CD4-positive, alpha-beta memory T cell (primary cell): Measurements from ENCODE around the gene KCND2. TPM values are rescaled to one million over a fixed set of nuclear protein-coding genes. Genes with fewer than 3 reads are reported as not detected.

Experiments used
- CTCF ChIA-PET: fragments of 350-600 bp; sonication (Branson Sonifier 250); formaldehyde crosslinking; loops from one replicate; lab custom pipeline; 2021; ENCODE audit warnings: inconsistent platforms; ENCODE audit not compliant: partially characterized antibody; lab: Charles Lee
- POLR2A ChIA-PET: fragments of 350-600 bp; sonication (Branson Sonifier 250); formaldehyde crosslinking; loops from one replicate; lab custom pipeline; 2021; ENCODE audit not compliant: partially characterized antibody; lab: Charles Lee
- DNase-seq, 5 donors: peaks; one replicate each; pipeline versions ENCODE4 v3.0.0 to v3.0.0-alpha.2; 2020 to 2022; ENCODE audit warnings: mixed read lengths in 1 of 5
- H3K27ac ChIP-seq: one replicate; pipeline ENCODE4 v1.7.0; 2013; ENCODE audit warnings: low read depth, low read length
- H3K27me3 ChIP-seq: 2 replicates; pipeline ENCODE4 v1.7.0; 2013; ENCODE audit warnings: mild to moderate bottlenecking, low read length, moderate library complexity; ENCODE audit not compliant: insufficient read depth
- H3K36me3 ChIP-seq: 2 replicates; pipeline ENCODE4 v1.7.0; 2013; ENCODE audit warnings: mild to moderate bottlenecking, low read length, moderate library complexity; ENCODE audit not compliant: insufficient read depth
- H3K4me1 ChIP-seq: 2 replicates; pipeline ENCODE4 v1.7.0; 2013; ENCODE audit warnings: mild to moderate bottlenecking, low read length, moderate library complexity; ENCODE audit not compliant: insufficient read depth
- H3K4me3 ChIP-seq, 2 donors: one replicate each; pipeline ENCODE4 v1.7.0; 2013; ENCODE audit warnings: low read length in 2 of 2, mild to moderate bottlenecking in 1 of 2
- H3K9me3 ChIP-seq, 2 donors: one replicate each; pipeline ENCODE4 v1.7.0; 2013; ENCODE audit warnings: low read length in 2 of 2, control low read depth in 1 of 2; ENCODE audit not compliant: control insufficient read depth in 1 of 2
- H3K27ac Mint-ChIP-seq, 7 donors: one replicate each; pipeline ENCODE4 v1.8.0; 2020 to 2021; ENCODE audit warnings: mixed read lengths in 7 of 7, mild to moderate bottlenecking in 6 of 7, inconsistent platforms in 3 of 7, moderate library complexity in 3 of 7
- H3K27me3 Mint-ChIP-seq, 2 donors: one replicate each; pipeline ENCODE4 v1.8.0; 2020 to 2021; ENCODE audit warnings: mixed read lengths in 2 of 2
- H3K36me3 Mint-ChIP-seq, 2 donors: one replicate each; pipeline ENCODE4 v1.8.0; 2020 to 2021; ENCODE audit warnings: mixed read lengths in 2 of 2, inconsistent platforms in 1 of 2, mild to moderate bottlenecking in 1 of 2
- H3K4me1 Mint-ChIP-seq, 4 donors: one replicate each; pipeline ENCODE4 v1.8.0; 2020 to 2021; ENCODE audit warnings: mixed read lengths in 4 of 4, mild to moderate bottlenecking in 1 of 4
- H3K4me3 Mint-ChIP-seq, 8 donors: one replicate each; pipeline ENCODE4 v1.8.0; 2020 to 2021; ENCODE audit warnings: mixed read lengths in 8 of 8, mild to moderate bottlenecking in 7 of 8, moderate library complexity in 6 of 8, inconsistent platforms in 3 of 8
- H3K9me3 Mint-ChIP-seq, 8 donors: one replicate each; pipeline ENCODE4 v1.8.0; 2020 to 2021; ENCODE audit warnings: mixed read lengths in 8 of 8, mild to moderate bottlenecking in 5 of 8, inconsistent platforms in 3 of 8, moderate library complexity in 1 of 8
- intact Hi-C: fragments of 100-400 bp; cut with micrococcal nuclease; formaldehyde crosslinking; loops from one replicate; pipeline ENCODE4 v1.15.1; 2023
- polyA plus RNA-seq, 2 donors: library from polyadenylated mRNA; unstranded; fragments of 300-500 nt; fragmentation: Illumina TruSeq; gene quantifications; one replicate each; pipeline ENCODE4 v1.2.3, GENCODE V29; 2021
- total RNA-seq, 2 experiments: library from RNA; stranded (reverse); gene quantifications; one replicate each; pipeline ENCODE4 v1.2.3, GENCODE V29; 2021

Gene KCND2
- total and polyA plus RNA-seq, 4 experiments from 2014 or later = not detected

DNA sequence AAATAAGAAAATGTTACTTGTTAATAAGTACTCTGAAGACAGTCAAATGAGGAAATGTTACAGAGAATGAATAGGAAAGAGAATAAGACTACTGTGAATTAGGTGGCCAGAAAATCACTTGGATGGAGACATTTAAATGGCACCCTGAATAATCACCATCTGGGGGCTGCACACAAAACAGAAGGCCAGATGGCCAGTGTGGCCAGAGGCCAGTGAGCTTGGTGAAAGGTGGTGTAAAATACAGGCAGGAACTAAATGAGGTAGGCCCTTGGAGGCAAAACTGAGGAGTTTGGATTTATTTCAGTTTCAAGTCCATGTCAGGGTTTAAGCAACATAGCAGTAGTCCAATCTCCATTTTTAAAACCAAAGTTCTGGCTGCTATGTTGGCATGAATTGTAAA is 458.3 kb downstream of the KCND2 start:
- Histone ChIP-seq H3K4me1 (no peaks in the 10 kb centered on the region), H3K4me3 (no peak overlapping the region), H3K36me3 (no peaks in the 10 kb centered on the region), H3K27ac (no peak overlapping the region), H3K9me3 (no peaks in the 10 kb centered on the region), H3K27me3 (no peaks in the 10 kb centered on the region)
- Mint-ChIP-seq H3K36me3 (no peaks in the 10 kb centered on the region), H3K9me3 (no peaks in the 10 kb centered on the region), H3K4me3 (no peak overlapping the region), H3K27ac (no peak overlapping the region), H3K27me3 (no peaks in the 10 kb centered on the region), H3K4me1 (no peaks in the 10 kb centered on the region)
- DNase-seq = no peak
- ChIA-PET POLR2A (no interaction called here), CTCF (no interaction called here)
- intact Hi-C loops = no loop called here

DNA sequence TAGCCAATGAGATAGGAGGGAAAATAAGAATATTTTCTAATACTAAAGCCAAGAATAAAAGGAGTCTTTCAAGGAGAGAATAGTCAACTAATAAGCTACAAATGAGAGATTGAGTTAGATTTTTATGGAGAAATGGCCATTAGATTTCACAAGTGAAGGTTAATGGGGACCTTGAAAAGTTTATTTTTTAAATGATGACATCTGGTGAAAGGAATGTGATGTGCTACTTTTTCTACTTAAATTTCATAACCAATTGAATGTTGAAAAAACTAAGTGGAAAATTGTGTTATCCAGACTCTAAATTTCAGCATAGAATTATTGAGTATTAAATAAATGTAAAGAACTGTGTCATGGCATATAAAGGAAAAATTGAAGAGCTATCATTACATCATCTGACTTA is 459.3 kb downstream of the KCND2 start:
- Mint-ChIP-seq H3K27ac (no peak overlapping the region), H3K4me3 (no peak overlapping the region), H3K27me3 (no peaks in the 10 kb centered on the region), H3K4me1 (no peaks in the 10 kb centered on the region), H3K36me3 (no peaks in the 10 kb centered on the region), H3K9me3 (no peaks in the 10 kb centered on the region)
- intact Hi-C loops = no loop called here
- Histone ChIP-seq H3K27ac (no peak overlapping the region), H3K4me1 (no peaks in the 10 kb centered on the region), H3K27me3 (no peaks in the 10 kb centered on the region), H3K4me3 (no peak overlapping the region), H3K9me3 (no peaks in the 10 kb centered on the region), H3K36me3 (no peaks in the 10 kb centered on the region)
- ChIA-PET POLR2A (no interaction called here), CTCF (interaction anchor here (0.6 kb wide), 1 partner anchor 8 kb away, joined by 3 read pairs; no protein-coding TSS in a partner anchor)
- DNase-seq = no peak

DNA sequence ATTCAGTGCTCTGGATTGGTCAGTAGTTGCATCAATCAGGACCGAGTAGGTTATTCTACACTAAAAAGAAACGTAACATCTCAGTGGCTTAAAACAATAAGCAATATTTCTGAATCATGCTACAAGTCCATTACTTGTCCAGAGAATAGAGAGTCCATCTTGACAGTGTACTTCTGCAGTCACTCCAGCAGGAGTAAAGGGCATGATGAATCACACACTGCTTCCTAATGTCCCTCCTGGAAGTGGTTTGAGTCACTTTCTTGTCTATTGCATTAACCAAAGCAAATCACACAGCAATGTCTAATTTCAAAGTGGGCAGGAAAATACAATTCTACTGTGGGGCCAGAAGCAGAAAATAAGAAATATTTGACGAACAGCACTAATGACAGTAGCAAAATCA is 460.2 kb downstream of the KCND2 start:
- no peaks in the 10 kb centered on the region for H3K9me3 ChIP-seq
- no peak overlapping the region for H3K4me3 ChIP-seq
- no peak overlapping the region for H3K27ac Mint-ChIP-seq
- POLR2A ChIA-PET = no interaction called here
- no peak overlapping the region for H3K27ac ChIP-seq
- no peaks in the 10 kb centered on the region for H3K4me1 ChIP-seq
- H3K27me3 Mint-ChIP-seq = no peaks in the 10 kb centered on the region
- DNase-seq = no peak
- no peaks in the 10 kb centered on the region for H3K4me1 Mint-ChIP-seq
- no peaks in the 10 kb centered on the region for H3K36me3 Mint-ChIP-seq
- intact Hi-C loops = no loop called here
- H3K4me3 Mint-ChIP-seq = no peak overlapping the region
- no peaks in the 10 kb centered on the region for H3K36me3 ChIP-seq
- CTCF ChIA-PET = interaction anchor here (0.6 kb wide), 1 partner anchor 8 kb away, joined by 3 read pairs; no protein-coding TSS in a partner anchor
- H3K9me3 Mint-ChIP-seq = no peaks in the 10 kb centered on the region
- H3K27me3 ChIP-seq = no peaks in the 10 kb centered on the region

DNA sequence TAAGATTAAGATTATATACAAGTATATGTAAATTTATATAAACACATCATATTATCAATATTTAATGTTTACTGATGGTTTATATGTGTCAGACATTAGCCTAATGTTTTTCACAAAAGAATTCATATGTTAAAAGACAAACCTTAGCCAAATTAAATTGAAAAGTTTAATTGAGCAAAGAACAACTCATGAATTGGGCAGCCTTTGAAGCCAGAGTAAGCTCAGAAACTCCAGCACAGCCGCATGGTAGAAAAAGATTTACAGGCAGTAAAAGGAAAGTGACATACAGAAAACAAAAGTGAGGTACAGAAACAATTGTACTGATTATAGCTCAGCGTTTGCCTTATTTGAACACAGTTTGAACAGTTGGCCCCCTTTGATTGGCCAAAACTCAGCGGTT is 460.9 kb downstream of the KCND2 start:
- POLR2A ChIA-PET = no interaction called here
- CTCF ChIA-PET = no interaction called here
- H3K4me1 ChIP-seq = no peaks in the 10 kb centered on the region
- no peaks in the 10 kb centered on the region for H3K27me3 Mint-ChIP-seq
- no peak overlapping the region for H3K4me3 Mint-ChIP-seq
- no peaks in the 10 kb centered on the region for H3K9me3 Mint-ChIP-seq
- H3K27ac ChIP-seq = no peak overlapping the region
- no peaks in the 10 kb centered on the region for H3K36me3 Mint-ChIP-seq
- H3K9me3 ChIP-seq = no peaks in the 10 kb centered on the region
- DNase-seq = no peak
- no peaks in the 10 kb centered on the region for H3K36me3 ChIP-seq
- no peaks in the 10 kb centered on the region for H3K4me1 Mint-ChIP-seq
- H3K27me3 ChIP-seq = no peaks in the 10 kb centered on the region
- H3K27ac Mint-ChIP-seq = no peak overlapping the region
- intact Hi-C loops = no loop called here
- H3K4me3 ChIP-seq = no peak overlapping the region

DNA sequence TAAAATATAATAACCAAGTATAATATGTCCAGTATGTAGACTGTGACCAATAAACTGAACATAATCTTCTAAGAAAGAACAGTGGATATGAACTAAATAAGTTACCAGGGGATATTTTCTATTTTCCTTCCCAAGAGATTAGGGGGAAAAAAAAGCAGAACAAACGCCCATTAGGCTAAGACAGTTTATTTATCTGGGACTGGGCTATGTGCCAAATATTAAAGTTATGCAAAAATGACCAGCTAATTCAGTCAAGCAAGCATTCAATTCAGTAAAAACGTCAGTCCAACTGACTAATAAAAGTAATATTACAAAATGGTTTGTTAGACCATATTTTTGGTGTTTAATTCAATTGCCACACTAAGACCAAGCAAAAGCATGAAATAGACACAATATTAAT is 462.8 kb downstream of the KCND2 start:
- H3K27ac ChIP-seq = no peak overlapping the region
- Mint-ChIP-seq H3K4me3 (no peak overlapping the region), H3K4me1 (no peaks in the 10 kb centered on the region), H3K27me3 (no peaks in the 10 kb centered on the region), H3K36me3 (no peaks in the 10 kb centered on the region), H3K9me3 (no peaks in the 10 kb centered on the region), H3K27ac (no peak overlapping the region)
- POLR2A ChIA-PET = no interaction called here
- no peaks in the 10 kb centered on the region for H3K4me1 ChIP-seq
- CTCF ChIA-PET = no interaction called here
- no peaks in the 10 kb centered on the region for H3K27me3 ChIP-seq
- H3K4me3 ChIP-seq = no peak overlapping the region
- DNase-seq = no peak
- H3K36me3 ChIP-seq = no peaks in the 10 kb centered on the region
- no peaks in the 10 kb centered on the region for H3K9me3 ChIP-seq
- intact Hi-C loops = no loop called here

DNA sequence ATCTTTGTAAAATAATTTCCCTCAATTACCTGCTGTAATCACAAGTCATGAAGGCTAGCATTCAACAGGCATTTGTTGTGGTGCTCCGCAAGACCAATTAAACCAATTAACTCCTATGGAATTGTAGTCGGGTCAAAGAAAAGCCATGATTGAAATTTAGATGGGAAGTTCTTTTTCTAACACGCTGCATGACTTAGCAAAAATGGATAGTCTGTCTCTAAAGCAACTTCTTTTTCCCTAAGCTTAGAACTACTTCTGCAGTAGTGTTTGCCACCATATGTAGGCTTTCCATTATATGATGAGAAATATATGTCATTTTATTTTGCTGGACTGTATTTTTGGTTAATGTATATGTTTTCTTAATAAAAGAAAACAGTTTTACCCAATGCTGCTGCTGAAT is 465.8 kb downstream of the KCND2 start:
- H3K27ac Mint-ChIP-seq = no peak overlapping the region
- no peaks in the 10 kb centered on the region for H3K36me3 ChIP-seq
- H3K9me3 ChIP-seq = no peaks in the 10 kb centered on the region
- no peaks in the 10 kb centered on the region for H3K4me1 Mint-ChIP-seq
- no peak overlapping the region for H3K4me3 ChIP-seq
- H3K27me3 Mint-ChIP-seq = no peaks in the 10 kb centered on the region
- no peak overlapping the region for H3K4me3 Mint-ChIP-seq
- H3K27ac ChIP-seq = no peak overlapping the region
- CTCF ChIA-PET = interaction anchor here (0.9 kb wide), 1 partner anchor 9 kb away, joined by 3 read pairs; no protein-coding TSS in a partner anchor
- POLR2A ChIA-PET = no interaction called here
- DNase-seq = no peak
- H3K9me3 Mint-ChIP-seq = no peaks in the 10 kb centered on the region
- intact Hi-C loops = no loop called here
- no peaks in the 10 kb centered on the region for H3K27me3 ChIP-seq
- no peaks in the 10 kb centered on the region for H3K36me3 Mint-ChIP-seq
- H3K4me1 ChIP-seq = no peaks in the 10 kb centered on the region

DNA sequence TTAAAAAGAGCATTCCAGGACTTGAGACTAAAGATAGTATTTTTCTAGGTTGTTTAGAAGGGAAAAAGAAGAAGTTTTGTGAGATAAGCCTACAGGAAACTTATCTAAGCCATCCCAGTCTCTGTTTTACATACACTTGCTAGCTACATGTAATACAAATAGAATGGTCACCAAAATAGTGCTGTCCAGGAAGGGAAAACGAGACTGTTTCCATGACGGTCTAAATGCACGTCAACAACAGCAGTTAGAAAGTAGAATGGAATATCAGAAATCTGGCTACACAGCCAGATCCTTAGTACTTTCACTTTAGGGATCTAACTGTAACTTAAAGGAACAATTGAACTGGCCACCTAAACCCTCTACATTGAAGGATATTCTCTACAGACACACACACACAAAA is 467.4 kb downstream of the KCND2 start:
- Histone ChIP-seq H3K27ac (no peak overlapping the region), H3K36me3 (no peaks in the 10 kb centered on the region), H3K27me3 (no peaks in the 10 kb centered on the region), H3K9me3 (no peaks in the 10 kb centered on the region), H3K4me1 (no peaks in the 10 kb centered on the region), H3K4me3 (no peak overlapping the region)
- CTCF ChIA-PET = no interaction called here
- no peak overlapping the region for H3K27ac Mint-ChIP-seq
- H3K4me1 Mint-ChIP-seq = no peaks in the 10 kb centered on the region
- H3K9me3 Mint-ChIP-seq = no peaks in the 10 kb centered on the region
- no peak overlapping the region for H3K4me3 Mint-ChIP-seq
- no peak for DNase-seq
- POLR2A ChIA-PET = no interaction called here
- intact Hi-C loops = no loop called here
- no peaks in the 10 kb centered on the region for H3K36me3 Mint-ChIP-seq
- H3K27me3 Mint-ChIP-seq = no peaks in the 10 kb centered on the region
